ENCODE results near the gene SH3YL1.

Gene SH3YL1

GRCh38 chr2:228518-229278 is 35.1 kb downstream of the SH3YL1 start:
- no peak overlapping the region for H3K4me3 ChIP-seq (ENCODE audit: insufficient read depth, low read length, poor library complexity, severe bottlenecking)
- H2AFZ ChIP-seq (ENCODE audit: low read depth, low read length, severe bottlenecking) = no peak overlapping the region
- TF ChIP-seq CTCF (IDR thresholded peaks at IDR 0.05; ENCODE audit: insufficient read depth, low read length, poor library complexity, severe bottlenecking) (no peak), EZH2phosphoT487 (conservative IDR thresholded peaks at IDR 0.05; ENCODE audit: low read length) (no peak)
- H3K9me3 ChIP-seq (ENCODE audit: insufficient read depth, low read length) = no peaks in the 10 kb centered on the region
- H3K27ac ChIP-seq (ENCODE audit: low read depth, low read length) = no peak overlapping the region
- no peaks in the 10 kb centered on the region for H3K27me3 ChIP-seq (ENCODE audit: low read length)
- H3K9me2 ChIP-seq (replicated peaks; ENCODE audit: insufficient read depth, low read length) = no peaks in the 10 kb centered on the region
- H3K36me3 ChIP-seq (ENCODE audit: low read length) = no peaks in the 10 kb centered on the region
- no peak overlapping the region for H3K9ac ChIP-seq (ENCODE audit: low read length)
- no peaks in the 10 kb centered on the region for H3F3A ChIP-seq (ENCODE audit: insufficient read depth)
- no peaks in the 10 kb centered on the region for H3K79me2 ChIP-seq (ENCODE audit: insufficient read depth, low read length)
- H3K4me2 ChIP-seq (ENCODE audit: low read depth, low read length, poor library complexity, severe bottlenecking) = no peak overlapping the region
- no peaks in the 10 kb centered on the region for H4K20me1 ChIP-seq (ENCODE audit: low read depth, low read length)

GRCh38 chr2:228115-228514 is 35.7 kb downstream of the SH3YL1 start:
- H3K27me3 ChIP-seq (ENCODE audit: low read length) = no peaks in the 10 kb centered on the region
- no peak overlapping the region for H3K9ac ChIP-seq (ENCODE audit: low read length)
- H3F3A ChIP-seq (ENCODE audit: insufficient read depth) = no peaks in the 10 kb centered on the region
- TF ChIP-seq CTCF (IDR thresholded peaks at IDR 0.05; ENCODE audit: insufficient read depth, low read length, poor library complexity, severe bottlenecking) (no peak), EZH2phosphoT487 (conservative IDR thresholded peaks at IDR 0.05; ENCODE audit: low read length) (no peak)
- H3K79me2 ChIP-seq (ENCODE audit: insufficient read depth, low read length) = no peaks in the 10 kb centered on the region
- H3K4me2 ChIP-seq (ENCODE audit: low read depth, low read length, poor library complexity, severe bottlenecking) = no peak overlapping the region
- H3K4me3 ChIP-seq (ENCODE audit: insufficient read depth, low read length, poor library complexity, severe bottlenecking) = no peak overlapping the region
- H3K27ac ChIP-seq (ENCODE audit: low read depth, low read length) = no peak overlapping the region
- no peaks in the 10 kb centered on the region for H3K36me3 ChIP-seq (ENCODE audit: low read length)
- no peak overlapping the region for H2AFZ ChIP-seq (ENCODE audit: low read depth, low read length, severe bottlenecking)
- H4K20me1 ChIP-seq (ENCODE audit: low read depth, low read length) = no peaks in the 10 kb centered on the region
- H3K9me3 ChIP-seq (ENCODE audit: insufficient read depth, low read length) = no peaks in the 10 kb centered on the region
- H3K9me2 ChIP-seq (replicated peaks; ENCODE audit: insufficient read depth, low read length) = no peaks in the 10 kb centered on the region

GRCh38 chr2:223971-224760 is 39.7 kb downstream of the SH3YL1 start:
- Histone ChIP-seq H3K27me3 (ENCODE audit: low read length) (no peaks in the 10 kb centered on the region), H3K36me3 (ENCODE audit: low read length) (no peaks in the 10 kb centered on the region), H3K4me2 (ENCODE audit: low read depth, low read length, poor library complexity, severe bottlenecking) (no peak overlapping the region), H3K4me3 (ENCODE audit: insufficient read depth, low read length, poor library complexity, severe bottlenecking) (no peak overlapping the region), H3K9ac (ENCODE audit: low read length) (no peak overlapping the region), H3K79me2 (ENCODE audit: insufficient read depth, low read length) (no peaks in the 10 kb centered on the region), H3K9me3 (ENCODE audit: insufficient read depth, low read length) (no peaks in the 10 kb centered on the region), H3K27ac (ENCODE audit: low read depth, low read length) (no peak overlapping the region), H4K20me1 (ENCODE audit: low read depth, low read length) (no peaks in the 10 kb centered on the region), H3F3A (ENCODE audit: insufficient read depth) (no peaks in the 10 kb centered on the region), H2AFZ (ENCODE audit: low read depth, low read length, severe bottlenecking) (no peak overlapping the region), H3K9me2 (replicated peaks; ENCODE audit: insufficient read depth, low read length) (no peaks in the 10 kb centered on the region)
- TF ChIP-seq EZH2phosphoT487 (conservative IDR thresholded peaks at IDR 0.05; ENCODE audit: low read length) = no peak
- no peak for TF ChIP-seq CTCF (IDR thresholded peaks at IDR 0.05; ENCODE audit: insufficient read depth, low read length, poor library complexity, severe bottlenecking)

All from SU-DHL-6 (cell line).